A673 (cell line): ENCODE measurements around the gene NCAPD2.

Experiments
- EZH2 ChIP-seq: fragments of 200-600 bp; sonication (generic); IDR thresholded peaks from 2 replicates; pipeline ENCODE4 v1.6.1; 2017; ENCODE audit warnings: borderline replicate concordance, low read depth, mild to moderate bottlenecking, mixed read lengths, antibody characterized with exemption, low read length; ENCODE audit not compliant: poor library complexity, severe bottlenecking
- TF ChIP-seq, protein P1 (sequence below): fragments of 300-800, 200-600 bp; sonication (generic); conservative IDR thresholded peaks from 2 replicates; pipeline ENCODE4 v1.5.1; 2017; ENCODE audit warnings: low read depth, mild to moderate bottlenecking, antibody characterized with exemption, low read length, moderate library complexity, mixed read lengths

DNA sequence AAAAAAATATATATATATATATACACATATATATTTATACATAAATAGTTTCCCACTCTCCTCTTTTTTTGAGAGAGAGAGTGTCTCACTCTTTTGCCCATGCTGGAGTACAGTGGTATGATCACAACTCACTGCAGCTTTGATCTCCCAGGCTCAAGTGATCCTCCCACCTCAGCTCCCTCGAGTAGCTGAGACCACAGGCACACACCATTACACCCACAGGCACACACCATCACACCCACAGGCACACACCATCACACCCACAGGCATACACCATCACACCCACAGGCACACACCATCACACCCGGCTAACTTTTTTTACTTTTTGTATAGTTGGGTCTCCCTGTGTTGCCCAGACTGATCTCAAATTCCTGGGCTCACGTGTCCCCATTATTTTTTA is 26.3 kb downstream of the NCAPD2 start:
- TF ChIP-seq, protein P1, sequence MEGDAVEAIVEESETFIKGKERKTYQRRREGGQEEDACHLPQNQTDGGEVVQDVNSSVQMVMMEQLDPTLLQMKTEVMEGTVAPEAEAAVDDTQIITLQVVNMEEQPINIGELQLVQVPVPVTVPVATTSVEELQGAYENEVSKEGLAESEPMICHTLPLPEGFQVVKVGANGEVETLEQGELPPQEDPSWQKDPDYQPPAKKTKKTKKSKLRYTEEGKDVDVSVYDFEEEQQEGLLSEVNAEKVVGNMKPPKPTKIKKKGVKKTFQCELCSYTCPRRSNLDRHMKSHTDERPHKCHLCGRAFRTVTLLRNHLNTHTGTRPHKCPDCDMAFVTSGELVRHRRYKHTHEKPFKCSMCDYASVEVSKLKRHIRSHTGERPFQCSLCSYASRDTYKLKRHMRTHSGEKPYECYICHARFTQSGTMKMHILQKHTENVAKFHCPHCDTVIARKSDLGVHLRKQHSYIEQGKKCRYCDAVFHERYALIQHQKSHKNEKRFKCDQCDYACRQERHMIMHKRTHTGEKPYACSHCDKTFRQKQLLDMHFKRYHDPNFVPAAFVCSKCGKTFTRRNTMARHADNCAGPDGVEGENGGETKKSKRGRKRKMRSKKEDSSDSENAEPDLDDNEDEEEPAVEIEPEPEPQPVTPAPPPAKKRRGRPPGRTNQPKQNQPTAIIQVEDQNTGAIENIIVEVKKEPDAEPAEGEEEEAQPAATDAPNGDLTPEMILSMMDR, result no peak
- no peak for TF ChIP-seq EZH2
